ENCODE measurements around the gene GPR39. TPM values are rescaled to one million over a fixed set of nuclear protein-coding genes. Genes with fewer than 3 reads are reported as not detected.

Gene GPR39
- total RNA-seq, 3 donors from 2014 or later (not counting 1 experiment from before 2014, with no cell fraction given) = not detected

GRCh38 chr2:132607426-132608090 is 191.0 kb downstream of the GPR39 start:
- H3K9me3 Mint-ChIP-seq = peaks cover 2 to 3% of the 10 kb centered on the region in 2 donors
- no peak for DNase-seq
- Histone ChIP-seq H3K36me3 (ENCODE audit: control insufficient read depth, insufficient read depth, low read length) (no peaks in the 10 kb centered on the region), H3K27me3 (ENCODE audit: control insufficient read depth, insufficient read depth, low read length) (no peaks in the 10 kb centered on the region), H3K9me3 (ENCODE audit: control insufficient read depth, insufficient read depth, low read length) (no peaks in the 10 kb centered on the region), H3K4me3 (ENCODE audit: low read length) (no peak overlapping the region), H3K27ac (ENCODE audit: low read length) (no peak overlapping the region), H3K4me1 (ENCODE audit: control insufficient read depth, insufficient read depth, low read length) (no peaks in the 10 kb centered on the region)
- no peaks in the 10 kb centered on the region for H3K36me3 Mint-ChIP-seq
- no peaks in the 10 kb centered on the region for H3K4me1 Mint-ChIP-seq
- TF ChIP-seq CTCF (IDR thresholded peaks at IDR 0.05) = no peak
- intact Hi-C loops (cut with micrococcal nuclease) = no loop called here
- WGBS (ENCODE audit: insufficient coverage) = 98% methylated on average over 4 of the region's 4 CpGs
- no peak overlapping the region for H3K4me3 Mint-ChIP-seq
- no peaks in the 10 kb centered on the region for H3K27me3 Mint-ChIP-seq (ENCODE audit: low read depth in 2 of 2)
- no peak overlapping the region for H3K27ac Mint-ChIP-seq
- no peak for ATAC-seq

GRCh38 chr2:132608311-132608710 is 191.7 kb downstream of the GPR39 start:
- Histone ChIP-seq H3K4me3 (ENCODE audit: low read length) (no peak overlapping the region), H3K4me1 (ENCODE audit: control insufficient read depth, insufficient read depth, low read length) (no peaks in the 10 kb centered on the region), H3K9me3 (ENCODE audit: control insufficient read depth, insufficient read depth, low read length) (no peaks in the 10 kb centered on the region), H3K27ac (ENCODE audit: low read length) (no peak overlapping the region), H3K36me3 (ENCODE audit: control insufficient read depth, insufficient read depth, low read length) (no peaks in the 10 kb centered on the region), H3K27me3 (ENCODE audit: control insufficient read depth, insufficient read depth, low read length) (no peaks in the 10 kb centered on the region)
- DNase-seq (no peak), ATAC-seq (no peak)
- no peak for TF ChIP-seq CTCF (IDR thresholded peaks at IDR 0.05)
- intact Hi-C loops (cut with micrococcal nuclease) = no loop called here
- H3K9me3 Mint-ChIP-seq = peaks cover 2 to 3% of the 10 kb centered on the region in 2 donors
- no peaks in the 10 kb centered on the region for H3K36me3 Mint-ChIP-seq
- H3K4me3 Mint-ChIP-seq = no peak overlapping the region
- no peaks in the 10 kb centered on the region for H3K4me1 Mint-ChIP-seq
- no peaks in the 10 kb centered on the region for H3K27me3 Mint-ChIP-seq (ENCODE audit: low read depth in 2 of 2)
- WGBS (ENCODE audit: insufficient coverage) = 86% methylated on average over 6 of the region's 6 CpGs
- no peak overlapping the region for H3K27ac Mint-ChIP-seq

GRCh38 chr2:132609101-132609890 is 192.7 kb downstream of the GPR39 start:
- Mint-ChIP-seq H3K27ac (no peak overlapping the region), H3K4me1 (no peaks in the 10 kb centered on the region), H3K4me3 (no peak overlapping the region), H3K9me3 (peaks cover 2 to 3% of the 10 kb centered on the region in 2 donors), H3K36me3 (no peaks in the 10 kb centered on the region), H3K27me3 (ENCODE audit: low read depth in 2 of 2) (no peaks in the 10 kb centered on the region)
- DNase-seq = no peak
- Histone ChIP-seq H3K36me3 (ENCODE audit: control insufficient read depth, insufficient read depth, low read length) (no peaks in the 10 kb centered on the region), H3K4me1 (ENCODE audit: control insufficient read depth, insufficient read depth, low read length) (no peaks in the 10 kb centered on the region), H3K4me3 (ENCODE audit: low read length) (no peak overlapping the region), H3K9me3 (ENCODE audit: control insufficient read depth, insufficient read depth, low read length) (no peaks in the 10 kb centered on the region), H3K27me3 (ENCODE audit: control insufficient read depth, insufficient read depth, low read length) (no peaks in the 10 kb centered on the region), H3K27ac (ENCODE audit: low read length) (no peak overlapping the region)
- no peak for TF ChIP-seq CTCF (IDR thresholded peaks at IDR 0.05)
- 91% methylated on average over 8 of the region's 8 CpGs for WGBS (ENCODE audit: insufficient coverage)
- intact Hi-C loops (cut with micrococcal nuclease) = no loop called here
- ATAC-seq = no peak

Data from natural killer cell (primary cell).